Natural killer cell (primary cell): ENCODE results near the gene IPPK. TPM values are rescaled to one million over a fixed set of nuclear protein-coding genes. Genes with fewer than 3 reads are reported as not detected.

Experiments used
- ATAC-seq, 3 donors: fragments of 150-1000 bp in 2 of 3; fragments of 200-7000 bp in 1 of 3; cut with Tn5 transposase; 1 replicate in 1 of 3; 2 replicates in 2 of 3; pipeline ENCODE4 v1.10.0; 2021; ENCODE audit warnings: mild to moderate bottlenecking in 2 of 3, moderate library complexity in 2 of 3
- DNase-seq, 2 donors: peaks; one replicate each; pipeline versions ENCODE4 v3.0.0 to v3.0.0-alpha.2; 2013 to 2021; ENCODE audit warnings: mixed read lengths in 1 of 2
- H3K27ac ChIP-seq: one replicate; pipeline ENCODE4 v1.5.1; 2013; ENCODE audit warnings: mild to moderate bottlenecking, low read length
- H3K27me3 ChIP-seq: one replicate; pipeline ENCODE4 v1.6.1; 2013; ENCODE audit warnings: low read length; ENCODE audit not compliant: control insufficient read depth, insufficient read depth
- H3K36me3 ChIP-seq: one replicate; pipeline ENCODE4 v1.6.1; 2013; ENCODE audit warnings: low read length; ENCODE audit not compliant: control insufficient read depth, insufficient read depth
- H3K4me1 ChIP-seq: one replicate; pipeline ENCODE4 v1.6.1; 2013; ENCODE audit warnings: low read length; ENCODE audit not compliant: control insufficient read depth, insufficient read depth
- H3K4me3 ChIP-seq: one replicate; pipeline ENCODE4 v1.5.1; 2013; ENCODE audit warnings: low read length
- H3K9me3 ChIP-seq: one replicate; pipeline ENCODE4 v1.6.1; 2013; ENCODE audit warnings: low read length; ENCODE audit not compliant: control insufficient read depth, insufficient read depth
- H3K27ac Mint-ChIP-seq, 2 donors: one replicate each; pipeline ENCODE4 v1.8.0; 2022; ENCODE audit warnings: mild to moderate bottlenecking in 2 of 2, mixed read lengths in 2 of 2, moderate library complexity in 1 of 2
- H3K27me3 Mint-ChIP-seq, 2 donors: one replicate each; pipeline ENCODE4 v1.8.0; 2022; ENCODE audit warnings: low read depth in 2 of 2, mixed read lengths in 2 of 2
- H3K36me3 Mint-ChIP-seq: one replicate; pipeline ENCODE4 v1.8.0; 2022; ENCODE audit warnings: mixed read lengths
- H3K4me1 Mint-ChIP-seq, 2 donors: one replicate each; pipeline ENCODE4 v1.8.0; 2022; ENCODE audit warnings: mixed read lengths in 2 of 2
- H3K4me3 Mint-ChIP-seq: one replicate; pipeline ENCODE4 v1.8.0; 2022; ENCODE audit warnings: mild to moderate bottlenecking, moderate library complexity, mixed read lengths
- H3K9me3 Mint-ChIP-seq, 2 donors: one replicate each; pipeline ENCODE4 v1.8.0; 2022; ENCODE audit warnings: mixed read lengths in 2 of 2
- WGBS: methylation state at CpG from one replicate; pipeline ENCODE4 v1.1.7; 2013; ENCODE audit warnings: missing lambda C conversion rate; ENCODE audit not compliant: insufficient coverage; 5-methylcytosine and 5-hydroxymethylcytosine counted together
- intact Hi-C: fragments of 100-400 bp; cut with micrococcal nuclease; formaldehyde crosslinking; loops from one replicate; pipeline ENCODE4 v1.14.2; 2022
- total RNA-seq, 4 donors: library from RNA; stranded (reverse); fragments of 120-200 nt in 1 of 4; gene quantifications; one replicate each; pipeline versions ENCODE4 v1.2.3 to v1.2.4, GENCODE V29; 2013 to 2022
- TF ChIP-seq, protein P1 (sequence below): fragments of 200-600 bp; IDR thresholded peaks from one replicate; pipeline ENCODE4 v1.8.0; 2022; ENCODE audit warnings: antibody characterized with exemption

IPPK gene
- total RNA-seq, 3 donors from 2014 or later (not counting 1 experiment from before 2014, with no cell fraction given) = 4.9 to 9.2 (median 6.7) TPM

DNA sequence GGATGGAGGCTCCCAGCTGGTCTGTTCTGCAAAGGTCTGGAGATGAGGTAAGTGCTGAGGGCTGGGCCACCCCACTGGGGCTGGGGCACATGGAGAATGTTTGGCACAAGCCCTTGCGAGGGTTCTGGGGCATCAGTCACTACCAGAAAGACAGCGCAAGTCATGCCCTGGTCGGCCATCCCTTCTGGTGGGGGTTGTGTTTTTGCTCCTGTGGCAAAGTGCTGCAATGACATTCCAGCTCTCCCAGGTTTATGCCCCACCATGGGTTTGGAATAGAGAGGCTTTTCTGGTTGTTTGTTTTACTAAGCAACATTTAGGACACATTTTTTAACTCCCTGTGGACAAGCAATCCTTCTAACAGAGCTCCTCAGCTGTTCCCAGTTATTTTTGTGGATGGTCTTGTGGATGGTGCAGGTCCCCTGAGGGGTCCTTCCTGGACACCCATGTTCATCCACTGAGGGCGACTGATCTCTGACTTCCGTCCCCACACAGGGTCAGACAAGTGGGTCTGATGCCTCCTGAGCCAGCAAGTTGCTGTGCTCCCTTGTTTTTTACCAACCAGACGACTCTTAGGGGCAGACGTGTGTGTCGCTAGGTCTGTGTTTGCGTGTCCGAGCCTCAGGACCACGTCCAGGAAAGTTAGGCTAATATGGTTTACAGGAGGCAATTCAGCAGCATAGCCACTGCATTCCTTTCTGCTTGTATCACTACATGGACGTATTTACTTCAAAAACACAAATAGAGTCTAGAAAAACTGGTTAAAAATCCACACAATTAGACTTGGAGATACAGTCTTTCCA lies 69.3 kb downstream of the IPPK start:
- intact Hi-C loops = no loop called here
- no peak overlapping the region for H3K4me3 Mint-ChIP-seq
- peaks cover 0 to 8% of the 10 kb centered on the region in 2 donors for H3K9me3 Mint-ChIP-seq
- no peak overlapping the region for H3K27ac Mint-ChIP-seq
- Histone ChIP-seq H3K27me3 (no peaks in the 10 kb centered on the region), H3K36me3 (no peaks in the 10 kb centered on the region), H3K27ac (no peak overlapping the region), H3K4me1 (no peaks in the 10 kb centered on the region), H3K9me3 (no peaks in the 10 kb centered on the region), H3K4me3 (no peak overlapping the region)
- WGBS = 95% methylated on average over 12 of the region's 12 CpGs
- TF ChIP-seq, protein P1, sequence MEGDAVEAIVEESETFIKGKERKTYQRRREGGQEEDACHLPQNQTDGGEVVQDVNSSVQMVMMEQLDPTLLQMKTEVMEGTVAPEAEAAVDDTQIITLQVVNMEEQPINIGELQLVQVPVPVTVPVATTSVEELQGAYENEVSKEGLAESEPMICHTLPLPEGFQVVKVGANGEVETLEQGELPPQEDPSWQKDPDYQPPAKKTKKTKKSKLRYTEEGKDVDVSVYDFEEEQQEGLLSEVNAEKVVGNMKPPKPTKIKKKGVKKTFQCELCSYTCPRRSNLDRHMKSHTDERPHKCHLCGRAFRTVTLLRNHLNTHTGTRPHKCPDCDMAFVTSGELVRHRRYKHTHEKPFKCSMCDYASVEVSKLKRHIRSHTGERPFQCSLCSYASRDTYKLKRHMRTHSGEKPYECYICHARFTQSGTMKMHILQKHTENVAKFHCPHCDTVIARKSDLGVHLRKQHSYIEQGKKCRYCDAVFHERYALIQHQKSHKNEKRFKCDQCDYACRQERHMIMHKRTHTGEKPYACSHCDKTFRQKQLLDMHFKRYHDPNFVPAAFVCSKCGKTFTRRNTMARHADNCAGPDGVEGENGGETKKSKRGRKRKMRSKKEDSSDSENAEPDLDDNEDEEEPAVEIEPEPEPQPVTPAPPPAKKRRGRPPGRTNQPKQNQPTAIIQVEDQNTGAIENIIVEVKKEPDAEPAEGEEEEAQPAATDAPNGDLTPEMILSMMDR = no peak
- H3K36me3 Mint-ChIP-seq = no peaks in the 10 kb centered on the region
- ATAC-seq = no peak
- DNase-seq = no peak
- no peaks in the 10 kb centered on the region for H3K4me1 Mint-ChIP-seq
- no peaks in the 10 kb centered on the region for H3K27me3 Mint-ChIP-seq

DNA sequence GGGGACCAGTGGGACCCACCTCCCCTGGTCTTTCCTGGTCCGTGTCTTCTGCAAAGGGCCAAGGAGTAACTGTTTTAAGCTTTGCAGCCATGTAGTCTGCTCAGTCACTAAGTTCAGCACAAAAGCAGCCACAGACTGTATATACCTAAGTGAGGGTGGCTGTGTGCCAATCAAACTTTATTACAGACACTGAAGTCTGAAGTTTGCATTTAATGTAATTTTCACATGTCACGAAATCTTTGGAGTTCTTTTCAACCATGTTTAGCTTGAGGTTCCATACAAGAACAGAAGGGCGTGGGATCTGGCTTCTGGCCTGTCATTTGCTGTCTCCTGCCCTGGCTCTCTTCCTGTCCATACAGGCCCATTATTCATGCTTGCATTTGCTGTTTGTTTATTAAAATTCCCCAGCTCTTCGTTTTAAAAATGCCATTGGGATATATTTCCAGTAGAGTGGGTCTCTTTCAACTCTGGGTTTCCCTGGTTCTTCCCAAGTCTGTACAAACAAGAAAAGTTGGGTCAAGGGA lies 69.9 kb downstream of the IPPK start:
- Histone ChIP-seq H3K27me3 (no peaks in the 10 kb centered on the region), H3K4me3 (no peak overlapping the region), H3K36me3 (no peaks in the 10 kb centered on the region), H3K27ac (no peak overlapping the region), H3K4me1 (no peaks in the 10 kb centered on the region), H3K9me3 (no peaks in the 10 kb centered on the region)
- no peak overlapping the region for H3K27ac Mint-ChIP-seq
- H3K9me3 Mint-ChIP-seq = peaks cover 0 to 8% of the 10 kb centered on the region in 2 donors
- H3K4me1 Mint-ChIP-seq = no peaks in the 10 kb centered on the region
- no peaks in the 10 kb centered on the region for H3K36me3 Mint-ChIP-seq
- H3K27me3 Mint-ChIP-seq = no peaks in the 10 kb centered on the region
- WGBS = 93% methylated on average over 4 of the region's 4 CpGs
- DNase-seq (no peak), ATAC-seq (no peak)
- no peak overlapping the region for H3K4me3 Mint-ChIP-seq
- intact Hi-C loops = no loop called here
- TF ChIP-seq, protein P1 = no peak

- Histone ChIP-seq H3K4me1 (no peaks in the 10 kb centered on the region), H3K36me3 (no peaks in the 10 kb centered on the region), H3K4me3 (no peak overlapping the region), H3K27ac (no peak overlapping the region), H3K9me3 (no peaks in the 10 kb centered on the region), H3K27me3 (no peaks in the 10 kb centered on the region)
- H3K27me3 Mint-ChIP-seq = no peaks in the 10 kb centered on the region
- H3K36me3 Mint-ChIP-seq = no peaks in the 10 kb centered on the region
- no peaks in the 10 kb centered on the region for H3K9me3 Mint-ChIP-seq
- no peak for DNase-seq
- TF ChIP-seq, protein P1 = no peak
- H3K4me3 Mint-ChIP-seq = no peak overlapping the region
- WGBS = 100% methylated on average over 1 of the region's 2 CpGs
- H3K27ac Mint-ChIP-seq = no peak overlapping the region
- no peak for ATAC-seq
- intact Hi-C loops = no loop called here
- no peaks in the 10 kb centered on the region for H3K4me1 Mint-ChIP-seq
These were observed 71.5 kb downstream of the IPPK start for GRCh38 chr9:92598382-92598781.
